GM12878 (cell line): ENCODE results near the gene EYA4. TPM values are rescaled to one million over a fixed set of nuclear protein-coding genes. Genes with fewer than 3 reads are reported as not detected.

Experiments used
- ATAC-seq: fragments of 200-7000 bp; cut with Tn5 transposase; 3 replicates; pipeline ENCODE4 v1.9.1; 2020; ENCODE audit warnings: mild to moderate bottlenecking, moderate library complexity
- BruUV-seq: library from RNA; stranded (reverse); fragments of 400-500 nt; replicated peaks from 2 replicates; lab custom pipeline; 2021; lab: Mats Ljungman, UMichigan
- CTCF ChIA-PET: fragments of 300-600 bp; sonication (Branson Sonifier 250); formaldehyde crosslinking; extraction: SDS; loops from one replicate; lab custom pipeline; 2021; ENCODE audit warnings: inconsistent platforms; lab: Yijun Ruan, JAX
- POLR2A ChIA-PET: fragments of 350-600 bp; formaldehyde crosslinking; extraction: SDS; loops from one replicate; lab custom pipeline; 2021; ENCODE audit warnings: inconsistent platforms; lab: Charles Lee
- RAD21 ChIA-PET: fragments of 300-600 bp; sonication (Branson Sonifier 250); formaldehyde crosslinking; loops from one replicate; lab custom pipeline; 2023; ENCODE audit warnings: antibody characterized with exemption; ENCODE audit not compliant: unreplicated experiment; lab: Charles Lee
- SMC1A ChIA-PET: fragments of 300-600 bp; sonication (Branson Sonifier 250); formaldehyde crosslinking; loops from one replicate; lab custom pipeline; 2023; ENCODE audit not compliant: unreplicated experiment, uncharacterized antibody; lab: Charles Lee
- DNase-seq: peaks from one replicate; pipeline ENCODE4 v3.0.0-alpha.2; 2011; ENCODE audit warnings: low read depth, low spot score
- FAIRE-seq: peaks from 3 replicates; lab custom pipeline; 2011; peaks lifted over from hg19 to GRCh38; lab: Jason Lieb, UNC
- H2AFZ ChIP-seq: 2 replicates; pipeline ENCODE4 v1.6.0; 2011; ENCODE audit warnings: low read depth, low read length, control low read depth; ENCODE audit not compliant: control insufficient read depth
- H3K27ac ChIP-seq: 2 replicates; pipeline ENCODE4 v1.5.1; 2011; ENCODE audit warnings: control low read depth; ENCODE audit not compliant: control insufficient read depth, insufficient read depth
- H3K27me3 ChIP-seq, 2 experiments: replicated peaks in 1 of 2; 2 replicates each; pipeline versions ENCODE4 v1.6.0 to v1.6.1; 2011; ENCODE audit warnings: low read length in 1 of 2; ENCODE audit not compliant: control insufficient read depth in 2 of 2, insufficient read depth in 2 of 2
- H3K36me3 ChIP-seq, 2 experiments: 2 replicates each; pipeline ENCODE4 v1.5.1; 2011; ENCODE audit warnings: low read length in 1 of 2; ENCODE audit not compliant: control insufficient read depth in 2 of 2, insufficient read depth in 2 of 2
- H3K4me1 ChIP-seq: 2 replicates; pipeline ENCODE4 v1.6.1; 2011; ENCODE audit warnings: mild to moderate bottlenecking, low read length, moderate library complexity, mixed read lengths; ENCODE audit not compliant: control insufficient read depth, insufficient read depth
- H3K4me2 ChIP-seq: 2 replicates; pipeline ENCODE4 v1.6.0; 2011; ENCODE audit warnings: control low read depth; ENCODE audit not compliant: control insufficient read depth, insufficient read depth
- H3K4me3 ChIP-seq: fragments of 200-600 bp; sonication (generic); 2 replicates; pipeline ENCODE4 v1.5.1; 2016
- H3K79me2 ChIP-seq: 2 replicates; pipeline ENCODE4 v1.6.0; 2011; ENCODE audit warnings: low read length; ENCODE audit not compliant: control insufficient read depth, insufficient read depth
- H3K9ac ChIP-seq: 2 replicates; pipeline ENCODE4 v1.8.0; 2011; ENCODE audit warnings: low read length, control low read depth, mixed read lengths; ENCODE audit not compliant: control insufficient read depth, insufficient read depth
- H3K9me3 ChIP-seq: replicated peaks from 3 replicates; pipeline ENCODE4 v1.5.1; 2011; ENCODE audit warnings: mild to moderate bottlenecking, low read length; ENCODE audit not compliant: control insufficient read depth, insufficient read depth
- H4K20me1 ChIP-seq: 2 replicates; pipeline ENCODE4 v1.6.0; 2011; ENCODE audit not compliant: control insufficient read depth, insufficient read depth
- ETV6 ChIP-seq, 2 experiments: fragments of 450-650 bp in 1 of 2; IDR thresholded peaks in 1 of 2; conservative IDR thresholded peaks in 1 of 2; 2 replicates each; pipeline ENCODE4 v1.6.1; 2014; ENCODE audit warnings: antibody characterized with exemption in 1 of 2, borderline replicate concordance in 1 of 2, low read depth in 1 of 2, mild to moderate bottlenecking in 1 of 2, moderate library complexity in 1 of 2
- MTA2 ChIP-seq: fragments of 450-650 bp; IDR thresholded peaks from 2 replicates; pipeline ENCODE4 v1.6.1; 2016; ENCODE audit warnings: low read depth, mild to moderate bottlenecking, moderate library complexity
- NBN ChIP-seq: fragments of 450-650 bp; IDR thresholded peaks from 2 replicates; pipeline ENCODE4 v1.6.1; 2016
- RB1 ChIP-seq: fragments of 450-650 bp; formaldehyde crosslinking; IDR thresholded peaks from 2 replicates; pipeline ENCODE4 v1.6.1; 2017; ENCODE audit warnings: mild to moderate bottlenecking, borderline replicate concordance
- SP1 ChIP-seq: IDR thresholded peaks from one replicate; pipeline ENCODE4 v1.6.1; 2011; ENCODE audit warnings: low read depth, low read length
- WGBS: methylation state at CpG from one replicate; pipeline ENCODE4 v1.1.6; 2016; ENCODE audit warnings: low lambda C conversion rate; ENCODE audit not compliant: insufficient replicate concordance, insufficient coverage; ENCODE audit errors: missing lambda C conversion rate; 5-methylcytosine and 5-hydroxymethylcytosine counted together
- in situ Hi-C: fragments of 300-500 bp; cut with MboI; formaldehyde crosslinking; loops from 9 replicates; pipeline ENCODE4 v1.14.3; 2018; ENCODE audit warnings: mixed read lengths
- intact Hi-C: fragments of 100-400 bp; cut with micrococcal nuclease; formaldehyde crosslinking; loops from one replicate; pipeline ENCODE4 v1.14.2; 2022; ENCODE audit not compliant: unreplicated experiment
- polyA plus RNA-seq, 11 experiments: library from polyadenylated mRNA; depleted of rRNA in 4 of 11; unstranded in 6 of 11; stranded (reverse) in 5 of 11; fragments of >200 nt; fragmentation: Nextera tagmentation in 4 of 11; fragmentation: Illumina TruSeq in 1 of 11; extraction: Ambion mirVana in 4 of 11; extraction: Trizol in 1 of 11; gene quantifications; 1 replicate in 1 of 11; 2 replicates in 10 of 11; pipeline versions ENCODE4 v1.2.1 to v1.2.3, GENCODE V29; 2011 to 2016; ENCODE audit warnings: inconsistent platforms in 2 of 11, missing spikeins in 2 of 11, low read depth in 1 of 11
- total RNA-seq, 4 experiments: library from RNA; depleted of rRNA in 3 of 4; stranded (reverse); fragments of >200 nt in 3 of 4; fragmentation: Illumina TruSeq in 1 of 4; extraction: Trizol in 1 of 4; gene quantifications; 2 replicates each; pipeline versions ENCODE4 v1.2.1 to v1.2.3, GENCODE V29; 2013 to 2021

Gene EYA4
- total and polyA plus RNA-seq, 10 of the 15 experiments (the other 5 are each of a cell fraction or from before 2014, with no cell fraction given): 0.02 TPM; not detected in 9

DNA sequence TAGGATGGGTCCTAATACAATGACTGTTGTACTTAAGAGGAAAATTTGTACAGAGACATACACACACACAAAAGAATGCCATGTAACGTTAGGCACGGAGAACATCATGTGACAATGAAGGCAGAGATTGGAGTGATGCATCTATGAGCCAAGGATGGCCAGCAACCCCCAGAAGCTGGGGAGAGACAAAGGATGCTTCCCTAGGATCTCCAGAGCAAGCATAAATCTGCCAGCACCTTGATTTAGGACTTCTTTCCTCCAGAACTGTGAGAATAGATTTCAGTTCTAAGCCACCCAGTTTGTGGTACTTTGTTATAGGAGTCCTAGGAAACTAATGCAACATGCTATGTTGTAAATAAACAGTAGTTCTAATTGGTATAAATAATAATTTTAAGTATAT is 25.0 kb downstream of the EYA4 start:
- H3K79me2 ChIP-seq: no peaks in the 10 kb centered on the region
- TF ChIP-seq RB1 (no peak), SP1 (no peak), MTA2 (no peak), ETV6 (conservative IDR thresholded peaks at IDR 0.05 in 1 of 2, IDR thresholded peaks at IDR 0.05 in 1 of 2; ENCODE audit: borderline replicate concordance in 1 of 2, low read depth in 1 of 2) (no peak)
- TF ChIP-seq, all 136 proteins: peak for 0
- ChIA-PET RAD21 (no interaction called here), SMC1A (no interaction called here), POLR2A (no interaction called here), CTCF (no interaction called here)
- BruUV-seq: no TSS peak
- FAIRE-seq: peak; percentile 7
- Histone ChIP-seq H3K27ac (no peak overlapping the region), H3K4me3 (no peak overlapping the region), H3K27me3 (no peaks in the 10 kb centered on the region), H3K36me3 (no peaks in the 10 kb centered on the region), H3K4me2 (no peak overlapping the region), H4K20me1 (no peaks in the 10 kb centered on the region), H3K4me1 (no peaks in the 10 kb centered on the region), H3K9ac (no peak overlapping the region), H3K9me3 (no peaks in the 10 kb centered on the region), H2AFZ (no peak overlapping the region)
- 75% methylated on average over 2 of the region's 2 CpGs for WGBS
- no peak for ATAC-seq
- in situ Hi-C loops: no loop called here
- no peak for DNase-seq
- intact Hi-C loops: no loop called here

DNA sequence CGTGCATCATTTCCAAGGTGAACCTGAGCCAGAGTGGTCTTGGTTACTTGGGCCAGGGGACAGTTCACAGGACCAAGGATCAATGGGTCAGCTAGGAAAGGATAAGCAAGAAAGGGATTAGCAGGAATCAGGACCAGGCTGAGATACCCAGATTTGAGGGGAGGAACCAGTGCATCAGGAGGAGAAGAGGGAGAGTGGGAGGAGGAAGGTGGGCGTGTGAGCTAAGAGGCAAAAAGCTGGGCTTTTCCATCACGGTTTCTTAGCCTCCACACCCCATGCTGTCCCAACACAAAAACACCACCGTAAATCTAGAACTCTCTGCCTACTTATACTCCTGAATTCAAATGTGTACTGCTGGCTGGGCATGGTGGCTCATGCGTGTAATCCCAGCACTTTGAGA is 27.5 kb downstream of the EYA4 start:
- H3K27ac ChIP-seq: no peak overlapping the region
- no peak overlapping the region for H2AFZ ChIP-seq
- H3K9ac ChIP-seq: no peak overlapping the region
- H3K4me3 ChIP-seq: no peak overlapping the region
- ChIA-PET SMC1A (no interaction called here), CTCF (no interaction called here), RAD21 (no interaction called here), POLR2A (no interaction called here)
- intact Hi-C loops: no loop called here
- in situ Hi-C loops: no loop called here
- ATAC-seq (no peak), FAIRE-seq (no peak), DNase-seq (no peak)
- no peaks in the 10 kb centered on the region for H3K9me3 ChIP-seq
- no peak for TF ChIP-seq NBN
- no peak overlapping the region for H3K4me2 ChIP-seq
- H3K79me2 ChIP-seq: no peaks in the 10 kb centered on the region
- H3K27me3 ChIP-seq: no peaks in the 10 kb centered on the region
- H3K36me3 ChIP-seq: no peaks in the 10 kb centered on the region
- H4K20me1 ChIP-seq: no peaks in the 10 kb centered on the region
- WGBS: 7% methylated on average over 5 of the region's 5 CpGs
- BruUV-seq: no TSS peak
- no peaks in the 10 kb centered on the region for H3K4me1 ChIP-seq
